PFSK-1 (cell line): ENCODE data around the gene GIT2.

Source experiments
- FOXP2 ChIP-seq: optimal IDR thresholded peaks from 2 replicates; pipeline ENCODE3; 2011; ENCODE audit warnings: borderline replicate concordance, control low read depth, inconsistent platforms; ENCODE audit not compliant: insufficient read depth; ENCODE audit errors: extremely low read length, extremely low read depth
- POLR2AphosphoS5 ChIP-seq: IDR thresholded peaks from 2 replicates; pipeline ENCODE4 v1.6.1; 2012; ENCODE audit warnings: low read depth, mild to moderate bottlenecking, control low read depth, low read length, moderate library complexity
- SIN3A ChIP-seq: IDR thresholded peaks from 2 replicates; pipeline ENCODE4 v1.6.1; 2012; ENCODE audit warnings: mild to moderate bottlenecking, low read length, moderate library complexity, borderline replicate concordance; ENCODE audit not compliant: insufficient read depth
- TAF1 ChIP-seq: IDR thresholded peaks from 2 replicates; pipeline ENCODE4 v1.6.1; 2012; ENCODE audit warnings: low read length, control low read depth, borderline replicate concordance; ENCODE audit not compliant: insufficient read depth
- TF ChIP-seq, protein P1 (sequence below), 2 experiments: IDR thresholded peaks; 2 replicates each; pipeline versions ENCODE4 v1.6.1 to v1.8.0; 2011 to 2012; ENCODE audit warnings: low read depth in 2 of 2, low read length in 2 of 2, control low read depth in 1 of 2, inconsistent platforms in 1 of 2, mild to moderate bottlenecking in 1 of 2, moderate library complexity in 1 of 2; ENCODE audit not compliant: insufficient read depth in 1 of 2

Gene GIT2

GRCh38 chr12:110004598-110004997, 8.4 kb upstream of the GIT2 start:
- TF ChIP-seq, protein P1, sequence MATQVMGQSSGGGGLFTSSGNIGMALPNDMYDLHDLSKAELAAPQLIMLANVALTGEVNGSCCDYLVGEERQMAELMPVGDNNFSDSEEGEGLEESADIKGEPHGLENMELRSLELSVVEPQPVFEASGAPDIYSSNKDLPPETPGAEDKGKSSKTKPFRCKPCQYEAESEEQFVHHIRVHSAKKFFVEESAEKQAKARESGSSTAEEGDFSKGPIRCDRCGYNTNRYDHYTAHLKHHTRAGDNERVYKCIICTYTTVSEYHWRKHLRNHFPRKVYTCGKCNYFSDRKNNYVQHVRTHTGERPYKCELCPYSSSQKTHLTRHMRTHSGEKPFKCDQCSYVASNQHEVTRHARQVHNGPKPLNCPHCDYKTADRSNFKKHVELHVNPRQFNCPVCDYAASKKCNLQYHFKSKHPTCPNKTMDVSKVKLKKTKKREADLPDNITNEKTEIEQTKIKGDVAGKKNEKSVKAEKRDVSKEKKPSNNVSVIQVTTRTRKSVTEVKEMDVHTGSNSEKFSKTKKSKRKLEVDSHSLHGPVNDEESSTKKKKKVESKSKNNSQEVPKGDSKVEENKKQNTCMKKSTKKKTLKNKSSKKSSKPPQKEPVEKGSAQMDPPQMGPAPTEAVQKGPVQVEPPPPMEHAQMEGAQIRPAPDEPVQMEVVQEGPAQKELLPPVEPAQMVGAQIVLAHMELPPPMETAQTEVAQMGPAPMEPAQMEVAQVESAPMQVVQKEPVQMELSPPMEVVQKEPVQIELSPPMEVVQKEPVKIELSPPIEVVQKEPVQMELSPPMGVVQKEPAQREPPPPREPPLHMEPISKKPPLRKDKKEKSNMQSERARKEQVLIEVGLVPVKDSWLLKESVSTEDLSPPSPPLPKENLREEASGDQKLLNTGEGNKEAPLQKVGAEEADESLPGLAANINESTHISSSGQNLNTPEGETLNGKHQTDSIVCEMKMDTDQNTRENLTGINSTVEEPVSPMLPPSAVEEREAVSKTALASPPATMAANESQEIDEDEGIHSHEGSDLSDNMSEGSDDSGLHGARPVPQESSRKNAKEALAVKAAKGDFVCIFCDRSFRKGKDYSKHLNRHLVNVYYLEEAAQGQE (IDR thresholded peaks at IDR 0.05; ENCODE audit: insufficient read depth in 1 of 2, low read depth in 2 of 2, low read length in 2 of 2) = no peak
- TF ChIP-seq POLR2AphosphoS5 = no peak
- no peak for TF ChIP-seq TAF1

- TF ChIP-seq, protein P1 (IDR thresholded peaks at IDR 0.05; ENCODE audit: insufficient read depth in 1 of 2, low read depth in 2 of 2, low read length in 2 of 2) = no peak
- no peak for TF ChIP-seq POLR2AphosphoS5
- TF ChIP-seq SIN3A = no peak
- no peak for TF ChIP-seq TAF1
- no peak for TF ChIP-seq FOXP2
Measured at GRCh38 chr12:110002676-110003515, 6.7 kb upstream of the GIT2 start.

GRCh38 chr12:110001596-110001995, 5.4 kb upstream of the GIT2 start:
- TF ChIP-seq POLR2AphosphoS5 = no peak
- no peak for TF ChIP-seq SIN3A

DNA sequence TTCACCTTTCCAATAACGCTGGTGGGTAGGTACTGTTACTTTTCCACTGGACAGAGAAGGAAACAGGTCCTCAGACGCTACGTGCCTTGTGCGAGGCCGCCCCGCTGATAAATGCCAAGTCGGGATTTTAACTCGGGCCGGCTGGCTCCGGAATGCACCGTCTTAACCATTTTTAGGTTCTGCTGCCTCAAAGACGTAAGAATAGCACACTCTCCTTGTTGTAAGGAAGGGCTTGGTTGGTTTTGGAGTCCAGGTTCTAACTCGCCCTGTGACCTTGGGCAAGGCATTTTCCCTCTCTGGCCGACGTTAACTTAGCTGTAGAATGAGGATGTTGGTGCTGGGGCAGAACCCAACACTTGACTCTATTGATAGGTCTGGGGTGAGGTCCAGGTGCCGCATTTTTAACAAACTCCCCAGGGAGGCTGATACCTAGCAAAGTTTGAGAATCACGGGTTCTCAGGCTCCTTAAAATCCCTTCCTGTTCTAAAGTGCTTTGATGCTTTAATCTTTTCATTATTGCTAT, 3.9 kb upstream of the GIT2 start:
- TF ChIP-seq SIN3A = no peak
- TF ChIP-seq, protein P1 (IDR thresholded peaks at IDR 0.05; ENCODE audit: insufficient read depth in 1 of 2, low read depth in 2 of 2, low read length in 2 of 2) = no peak
- TF ChIP-seq TAF1 = no peak
- TF ChIP-seq FOXP2 = no peak
- TF ChIP-seq POLR2AphosphoS5 = no peak

DNA sequence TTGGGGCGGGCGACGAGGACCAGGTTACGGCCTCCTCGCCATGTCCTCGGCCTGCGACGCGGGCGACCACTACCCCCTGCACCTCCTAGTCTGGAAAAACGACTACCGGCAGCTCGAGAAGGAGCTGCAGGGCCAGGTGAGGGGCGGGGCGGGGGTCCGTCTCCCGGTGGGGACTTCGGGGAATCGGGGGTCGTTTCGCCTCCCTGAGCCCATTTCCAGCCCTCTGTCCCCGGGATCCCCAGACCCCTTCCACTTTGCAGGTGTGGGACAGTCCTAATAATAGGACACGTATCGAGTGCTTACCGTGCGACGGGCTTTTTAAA, 3.4 kb upstream of the GIT2 start:
- no peak for TF ChIP-seq POLR2AphosphoS5
- TF ChIP-seq TAF1 = no peak
- TF ChIP-seq FOXP2 = no peak
- no peak for TF ChIP-seq SIN3A
- TF ChIP-seq, protein P1 (IDR thresholded peaks at IDR 0.05; ENCODE audit: insufficient read depth in 1 of 2, low read depth in 2 of 2, low read length in 2 of 2) = no peak
